HT-29 (cell line): ENCODE results near the gene KIAA1586. TPM values are rescaled to one million over a fixed set of nuclear protein-coding genes. Genes with fewer than 3 reads are reported as not detected.

ENCODE experiments used
- small RNA-seq: library from RNA; depleted of rRNA; stranded (forward); fragments of <200 nt; gene quantifications from one replicate; pipeline ENCODE3, GENCODE V24; 2014
- total RNA-seq: library from RNA; depleted of rRNA; stranded (reverse); fragments of >200 nt; shearing (Covaris generic); gene quantifications from 2 replicates; pipeline ENCODE4 v1.2.3, GENCODE V29; 2014; rRNA removed

KIAA1586 gene
- total RNA-seq, 1 experiment from 2014 or later = 2.3 TPM

Small RNAs within 50 kb of the gene (small RNA-seq; reads per million reads assigned to genes)
- not detected for gene FTH1P15

Other genes starting within 250 kb of the KIAA1586 start
- not detected in 2 replicates for gene BEND6, start 91.6 kb upstream of the KIAA1586 start, total RNA-seq
- gene ZNF451, start 43.5 kb downstream of the KIAA1586 start, total RNA-seq = 16.6 and 23.1 TPM in 2 replicates
- gene BAG2, start 125.6 kb downstream of the KIAA1586 start, total RNA-seq = 6.5 and 8.5 TPM in 2 replicates
- gene RAB23, start 175.6 kb downstream of the KIAA1586 start, total RNA-seq = 4.5 and 5.1 TPM in 2 replicates